ENCODE data around the gene SPECC1.
"Not testable (repeated sequence)": the region's sequence is repeated elsewhere in the genome, so short reads cannot be mapped to it uniquely, and the experiment has no call there.

SPECC1 gene

GRCh38 chr17:20173091-20173490 lies 163.9 kb downstream of the SPECC1 start:
- no peak for DNase-seq (ENCODE audit: low read depth)

- no peak for DNase-seq (ENCODE audit: low read depth)
Observed at GRCh38 chr17:20174588-20175265, 165.6 kb downstream of the SPECC1 start.

GRCh38 chr17:20179041-20179440 lies 169.9 kb downstream of the SPECC1 start:
- DNase-seq (ENCODE audit: low read depth): no peak

- no peak for DNase-seq (ENCODE audit: low read depth)
Observed at GRCh38 chr17:20180661-20181060, 171.5 kb downstream of the SPECC1 start.

- DNase-seq (ENCODE audit: low read depth): no peak
Observed at GRCh38 chr17:20184181-20184580, 175.0 kb downstream of the SPECC1 start.

GRCh38 chr17:20184977-20185619 lies 175.9 kb downstream of the SPECC1 start:
- DNase-seq (ENCODE audit: low read depth): no peak

GRCh38 chr17:20187049-20187448 lies 177.9 kb downstream of the SPECC1 start:
- DNase-seq (ENCODE audit: low read depth): no peak

GRCh38 chr17:20189302-20189701 lies 180.1 kb downstream of the SPECC1 start:
- DNase-seq (ENCODE audit: low read depth): no peak

- no peak for DNase-seq (ENCODE audit: low read depth)
Observed at GRCh38 chr17:20189979-20190378, 180.8 kb downstream of the SPECC1 start.

GRCh38 chr17:20190605-20191004 lies 181.4 kb downstream of the SPECC1 start:
- DNase-seq (ENCODE audit: low read depth): no peak

- no peak for DNase-seq (ENCODE audit: low read depth)
Observed at GRCh38 chr17:20191056-20191455, 181.9 kb downstream of the SPECC1 start.

- not testable (repeated sequence) for DNase-seq (ENCODE audit: low read depth)
Observed at GRCh38 chr17:20196286-20196685, 187.1 kb downstream of the SPECC1 start.

GRCh38 chr17:20197272-20197926 lies 188.2 kb downstream of the SPECC1 start:
- no peak for DNase-seq (ENCODE audit: low read depth)

- no peak for DNase-seq (ENCODE audit: low read depth)
Observed at GRCh38 chr17:20200016-20200795, 191.0 kb downstream of the SPECC1 start.

GRCh38 chr17:20200865-20201458 lies 191.8 kb downstream of the SPECC1 start:
- no peak for DNase-seq (ENCODE audit: low read depth)

- no peak for DNase-seq (ENCODE audit: low read depth)
Observed at GRCh38 chr17:20202141-20202621, 193.0 kb downstream of the SPECC1 start.

GRCh38 chr17:20203018-20203417 lies 193.9 kb downstream of the SPECC1 start:
- no peak for DNase-seq (ENCODE audit: low read depth)

- DNase-seq (ENCODE audit: low read depth): no peak
Observed at GRCh38 chr17:20203761-20204263, 194.7 kb downstream of the SPECC1 start.

GRCh38 chr17:20205609-20206008 lies 196.4 kb downstream of the SPECC1 start:
- DNase-seq (ENCODE audit: low read depth): no peak

GRCh38 chr17:20206068-20206467 lies 196.9 kb downstream of the SPECC1 start:
- no peak for DNase-seq (ENCODE audit: low read depth)

GRCh38 chr17:20206591-20206990 lies 197.4 kb downstream of the SPECC1 start:
- DNase-seq (ENCODE audit: low read depth): no peak

Measured in T follicular helper cell (primary cell).